Ovary (tissue), 3 donors: ENCODE measurements around the gene PXK.

Experiments used
- CTCF ChIP-seq, 3 donors: fragments of 450-650 bp in 2 of 3; fragments of 200-600 bp in 1 of 3; IDR thresholded peaks; one replicate each; pipeline versions ENCODE4 v1.5.1 to v1.8.0; 2016 to 2022; ENCODE audit warnings: antibody characterized with exemption in 3 of 3, mild to moderate bottlenecking in 1 of 3
- EP300 ChIP-seq: sonication (generic); formaldehyde crosslinking; IDR thresholded peaks from one replicate; pipeline ENCODE4 v1.6.1; 2017; ENCODE audit warnings: antibody characterized with exemption
- POLR2A ChIP-seq: fragments of 450-650 bp; IDR thresholded peaks from one replicate; pipeline ENCODE4 v1.6.1; 2017; ENCODE audit warnings: antibody characterized with exemption, mild to moderate bottlenecking, moderate library complexity
- donor health status: DM: no; HTN: no; CAD: no.

GRCh38 chr3:58299075-58299474 lies 33.6 kb upstream of the PXK start:
- TF ChIP-seq POLR2A (no peak), CTCF (IDR thresholded peaks at IDR 0.05) (no peak), EP300 (no peak)
